H1 (cell line): ENCODE measurements around the gene CBR3. TPM values are rescaled to one million over a fixed set of nuclear protein-coding genes. Genes with fewer than 3 reads are reported as not detected.

Experiments
- CTCF ChIA-PET: fragments of 300-600 bp; sonication (Branson Sonifier 250); formaldehyde crosslinking; loops from one replicate; lab custom pipeline; 2021; ENCODE audit not compliant: partially characterized antibody; lab: Charles Lee
- POLR2A ChIA-PET: fragments of 300-600 bp; sonication (Branson Sonifier 250); formaldehyde crosslinking; loops from one replicate; lab custom pipeline; 2021; ENCODE audit warnings: inconsistent platforms; ENCODE audit not compliant: partially characterized antibody; lab: Charles Lee
- DNase-seq, 2 experiments: peaks; one replicate each; pipeline versions ENCODE4 v3.0.0 to v3.0.0-alpha.2; 2010 to 2022; ENCODE audit warnings: low spot score in 2 of 2, low read depth in 1 of 2, mixed read lengths in 1 of 2
- FAIRE-seq: peaks from 2 replicates; lab custom pipeline; 2011; peaks lifted over from hg19 to GRCh38; lab: Jason Lieb, UNC
- H2AFZ ChIP-seq: 2 replicates; pipeline ENCODE4 v1.8.1; 2012; ENCODE audit warnings: low read length, inconsistent platforms
- H2AK5ac ChIP-seq: 2 replicates; pipeline ENCODE4 v1.6.1; 2013; ENCODE audit warnings: low read depth, low read length
- H2BK120ac ChIP-seq: replicated peaks from 2 replicates; pipeline ENCODE3; 2013; ENCODE audit warnings: low read depth, low read length, inconsistent platforms
- H2BK12ac ChIP-seq: 2 replicates; pipeline ENCODE4 v1.6.1; 2013; ENCODE audit warnings: low read depth, low read length
- H2BK15ac ChIP-seq: 2 replicates; pipeline ENCODE4 v1.6.1; 2013; ENCODE audit warnings: low read length
- H2BK20ac ChIP-seq: 2 replicates; pipeline ENCODE4 v1.6.1; 2013; ENCODE audit warnings: low read length
- H2BK5ac ChIP-seq: 2 replicates; pipeline ENCODE4 v1.6.1; 2013; ENCODE audit warnings: low read depth, low read length
- H3K14ac ChIP-seq: 2 replicates; pipeline ENCODE4 v1.6.1; 2013; ENCODE audit warnings: inconsistent platforms; ENCODE audit not compliant: insufficient read length
- H3K18ac ChIP-seq: 2 replicates; pipeline ENCODE4 v1.6.1; 2013; ENCODE audit warnings: low read length; ENCODE audit errors: extremely low read depth
- H3K23ac ChIP-seq: 2 replicates; pipeline ENCODE4 v1.6.1; 2013; ENCODE audit warnings: inconsistent platforms; ENCODE audit not compliant: insufficient read length
- H3K23me2 ChIP-seq: 2 replicates; pipeline ENCODE4 v1.6.1; 2013; ENCODE audit warnings: low read depth, low read length
- H3K27ac ChIP-seq: 2 replicates; pipeline ENCODE4 v1.6.1; 2011; ENCODE audit warnings: low read depth, low read length, inconsistent platforms
- H3K27me3 ChIP-seq, 4 experiments: replicated peaks in 1 of 4; 1 replicate in 1 of 4; 2 replicates in 3 of 4; pipeline versions ENCODE4 v1.6.1 to v1.8.1; 2011 to 2013; ENCODE audit warnings: low read length in 3 of 4, mild to moderate bottlenecking in 3 of 4, inconsistent platforms in 2 of 4, mixed read lengths in 2 of 4, moderate library complexity in 1 of 4; ENCODE audit not compliant: control insufficient read depth in 3 of 4, insufficient read depth in 3 of 4; ENCODE audit errors: extremely low read depth in 1 of 4
- H3K36me3 ChIP-seq, 4 experiments: 2 replicates each; pipeline versions ENCODE4 v1.6.1 to v1.8.1; 2011 to 2013; ENCODE audit warnings: mild to moderate bottlenecking in 4 of 4, low read length in 3 of 4, moderate library complexity in 2 of 4, control low read depth in 1 of 4, inconsistent platforms in 1 of 4; ENCODE audit not compliant: insufficient read depth in 4 of 4, control insufficient read depth in 2 of 4
- H3K4ac ChIP-seq: replicated peaks from 2 replicates; pipeline ENCODE3; 2013; ENCODE audit warnings: low read length, low read depth, mixed read lengths, inconsistent platforms; ENCODE audit not compliant: insufficient read length
- H3K4me1 ChIP-seq, 4 experiments: replicated peaks in 1 of 4; 1 replicate in 1 of 4; 2 replicates in 3 of 4; pipeline versions ENCODE4 v1.6.1 to v1.8.1; 2011 to 2013; ENCODE audit warnings: low read length in 3 of 4, inconsistent platforms in 2 of 4, mixed read lengths in 1 of 4; ENCODE audit not compliant: insufficient read depth in 4 of 4, control insufficient read depth in 3 of 4
- H3K4me2 ChIP-seq, 2 experiments: 2 replicates each; pipeline versions ENCODE4 v1.6.1 to v1.8.1; 2011 to 2013; ENCODE audit warnings: low read depth in 2 of 2, low read length in 2 of 2, control low read depth in 1 of 2, inconsistent platforms in 1 of 2, mild to moderate bottlenecking in 1 of 2; ENCODE audit not compliant: insufficient read depth in 1 of 2
- H3K4me3 ChIP-seq, 4 experiments: fragments of 200-600, 300-600 bp in 1 of 4; sonication (generic), shearing (Covaris generic), sonication (Bioruptor Twin) in 1 of 4; 2 replicates each; pipeline versions ENCODE4 v1.5.1 to v1.8.1; 2011 to 2016; ENCODE audit warnings: low read length in 4 of 4, low read depth in 3 of 4, control low read depth in 2 of 4, inconsistent platforms in 2 of 4, mild to moderate bottlenecking in 2 of 4, mixed read lengths in 1 of 4, moderate library complexity in 1 of 4; ENCODE audit not compliant: insufficient read depth in 2 of 4; ENCODE audit errors: extremely low read depth in 1 of 4
- H3K56ac ChIP-seq: replicated peaks from 2 replicates; pipeline ENCODE3; 2013; ENCODE audit warnings: low read depth, mild to moderate bottlenecking, mixed read lengths, low read length, inconsistent platforms; ENCODE audit not compliant: insufficient read length
- H3K79me1 ChIP-seq: 2 replicates; pipeline ENCODE4 v1.6.1; 2013; ENCODE audit warnings: low read depth, low read length, control low read depth
- H3K79me2 ChIP-seq, 2 experiments: 2 replicates each; pipeline versions ENCODE4 v1.6.1 to v1.8.1; 2012 to 2013; ENCODE audit warnings: low read length in 2 of 2, mild to moderate bottlenecking in 2 of 2, inconsistent platforms in 1 of 2; ENCODE audit not compliant: insufficient read depth in 2 of 2, control insufficient read depth in 1 of 2
- H3K9ac ChIP-seq, 4 experiments: replicated peaks in 1 of 4; 1 replicate in 1 of 4; 2 replicates in 3 of 4; pipeline versions ENCODE4 v1.6.1 to v1.8.1; 2011 to 2013; ENCODE audit warnings: low read depth in 3 of 4, low read length in 3 of 4, control low read depth in 2 of 4, mild to moderate bottlenecking in 2 of 4, moderate library complexity in 2 of 4, inconsistent platforms in 1 of 4; ENCODE audit errors: extremely low read depth in 1 of 4
- H3K9me3 ChIP-seq, 2 experiments: 2 replicates each; pipeline versions ENCODE4 v1.6.1 to v1.8.1; 2012 to 2013; ENCODE audit warnings: mild to moderate bottlenecking in 2 of 2, moderate library complexity in 2 of 2, control low read depth in 1 of 2, inconsistent platforms in 1 of 2, low read depth in 1 of 2, low read length in 1 of 2, mixed read lengths in 1 of 2; ENCODE audit not compliant: insufficient read depth in 2 of 2
- H4K20me1 ChIP-seq, 2 experiments: replicated peaks in 1 of 2; 2 replicates each; pipeline versions ENCODE3 to v1.8.1; 2011 to 2013; ENCODE audit warnings: inconsistent platforms in 2 of 2, low read length in 2 of 2, mild to moderate bottlenecking in 1 of 2; ENCODE audit not compliant: insufficient read depth in 2 of 2, control insufficient read depth in 1 of 2
- H4K5ac ChIP-seq: 2 replicates; pipeline ENCODE4 v1.6.1; 2013; ENCODE audit warnings: low read length, low read depth, mixed read lengths, inconsistent platforms; ENCODE audit not compliant: insufficient read length
- H4K8ac ChIP-seq: 2 replicates; pipeline ENCODE4 v1.8.0; 2013; ENCODE audit warnings: mild to moderate bottlenecking, moderate library complexity, low read length, inconsistent platforms; ENCODE audit not compliant: insufficient read depth; ENCODE audit errors: extremely low read depth
- H4K91ac ChIP-seq: replicated peaks from 2 replicates; pipeline ENCODE3; 2013; ENCODE audit warnings: low read length, mixed read lengths, inconsistent platforms; ENCODE audit not compliant: insufficient read length
- CTBP2 ChIP-seq: IDR thresholded peaks from 2 replicates; pipeline ENCODE4 v1.7.0; 2011; ENCODE audit warnings: borderline replicate concordance, mild to moderate bottlenecking, moderate library complexity, mixed read lengths, low read length; ENCODE audit not compliant: insufficient read depth, insufficient read length
- EP300 ChIP-seq, 2 experiments: IDR thresholded peaks; 1 replicate in 1 of 2; 2 replicates in 1 of 2; pipeline ENCODE4 v1.6.1; 2011 to 2012; ENCODE audit warnings: low read depth in 2 of 2, low read length in 2 of 2, mild to moderate bottlenecking in 2 of 2, borderline replicate concordance in 1 of 2, inconsistent platforms in 1 of 2, moderate library complexity in 1 of 2
- GABPA ChIP-seq: IDR thresholded peaks from 2 replicates; pipeline ENCODE4 v1.6.1; 2011; ENCODE audit warnings: mild to moderate bottlenecking, low read length, moderate library complexity, borderline replicate concordance; ENCODE audit not compliant: insufficient read depth
- KDM4A ChIP-seq: IDR thresholded peaks from one replicate; pipeline ENCODE4 v1.7.1; 2012; ENCODE audit warnings: low read depth, mild to moderate bottlenecking, moderate library complexity, low read length, inconsistent platforms; ENCODE audit not compliant: severe bottlenecking
- MAFK ChIP-seq: IDR thresholded peaks from 2 replicates; pipeline ENCODE4 v1.6.1; 2012; ENCODE audit warnings: low read depth, mild to moderate bottlenecking, improper control_type of control experiment, low read length
- POU5F1 ChIP-seq: IDR thresholded peaks from 2 replicates; pipeline ENCODE4 v1.6.1; 2011; ENCODE audit warnings: low read depth, mild to moderate bottlenecking, low read length, moderate library complexity
- RAD21 ChIP-seq, 2 experiments: IDR thresholded peaks in 1 of 2; conservative IDR thresholded peaks in 1 of 2; 2 replicates each; pipeline ENCODE4 v1.6.1; 2011; ENCODE audit warnings: low read depth in 2 of 2, low read length in 2 of 2, improper control_type of control experiment in 1 of 2, inconsistent platforms in 1 of 2, mild to moderate bottlenecking in 1 of 2, moderate library complexity in 1 of 2
- SP1 ChIP-seq: IDR thresholded peaks from 2 replicates; pipeline ENCODE4 v1.6.1; 2011; ENCODE audit warnings: low read depth, low read length
- TAF7 ChIP-seq: optimal IDR thresholded peaks from 2 replicates; pipeline ENCODE3; 2011; ENCODE audit warnings: low read depth, mild to moderate bottlenecking, inconsistent platforms, low read length, moderate library complexity, borderline replicate concordance
- ZNF274 ChIP-seq: IDR thresholded peaks from 2 replicates; pipeline ENCODE4 v1.7.0; 2012; ENCODE audit warnings: low read length, borderline replicate concordance; ENCODE audit errors: extremely low read depth
- WGBS, 2 experiments: shearing (Covaris generic) in 1 of 2; methylation state at CpG; one replicate each; pipeline versions ENCODE4 v1.1.6 to v1.1.7; 2013 to 2015; ENCODE audit warnings: low lambda C conversion rate in 2 of 2, mixed read lengths in 2 of 2, inconsistent platforms in 1 of 2, low coverage in 1 of 2, missing lambda C conversion rate in 1 of 2; ENCODE audit not compliant: insufficient replicate concordance in 2 of 2, insufficient coverage in 1 of 2, insufficient read length in 1 of 2; ENCODE audit errors: extremely low coverage in 1 of 2, missing lambda C conversion rate in 1 of 2; 5-methylcytosine and 5-hydroxymethylcytosine counted together
- polyA plus RNA-seq, 7 experiments: library from polyadenylated mRNA; depleted of rRNA in 3 of 7; stranded (reverse) in 5 of 7; unstranded in 2 of 7; fragments of >200 nt in 5 of 7; fragments of 200-250 nt in 2 of 7; gene quantifications; 1 replicate in 5 of 7; 2 replicates in 1 of 7; 4 replicates in 1 of 7; pipeline versions ENCODE4 v1.2.1 to v1.2.3, GENCODE V29; 2011 to 2013; ENCODE audit warnings: missing spikeins in 2 of 7, mixed read lengths in 2 of 7
- total RNA-seq: library from RNA; stranded (reverse); fragmentation: NEBNext Ultra II Directional; extraction: Animal tissue kit (Norgen Biotek cat#: 25700); gene quantifications from 2 replicates; pipeline ENCODE4 v1.2.1, GENCODE V29; 2021
- TF ChIP-seq, protein P1 (sequence below): IDR thresholded peaks from 2 replicates; pipeline ENCODE4 v1.6.1; 2011; ENCODE audit warnings: low read length, improper control_type of control experiment

CBR3 gene
- total and polyA plus RNA-seq, 2 of the 8 experiments (the other 6 are each of a cell fraction or from before 2014, with no cell fraction given): 1.2 to 4.3 TPM

DNA sequence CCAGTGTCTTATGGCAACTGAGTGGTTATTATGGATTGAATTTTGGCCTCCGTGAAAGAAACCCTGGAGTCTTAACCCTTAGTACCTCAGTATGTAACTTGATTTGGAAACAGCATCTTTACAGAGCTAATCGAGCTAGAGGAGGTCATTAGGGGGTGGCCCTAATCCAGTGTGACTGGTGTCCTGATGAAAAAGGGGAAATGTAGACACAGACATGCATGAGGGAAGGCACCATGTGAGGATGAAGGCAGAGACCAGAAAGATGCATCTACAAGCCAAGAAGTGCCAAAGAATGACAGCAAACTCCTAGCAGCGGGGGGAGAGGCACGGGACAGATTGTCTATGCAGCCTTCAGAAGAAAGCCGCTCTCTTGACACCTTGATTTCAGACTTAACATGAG, 36.5 kb downstream of the CBR3 start:
- Histone ChIP-seq H3K56ac (no peak overlapping the region), H2BK12ac (no peak overlapping the region), H4K8ac (no peak overlapping the region), H3K4ac (no peak overlapping the region), H3K18ac (no peak overlapping the region), H4K91ac (no peak overlapping the region), H3K14ac (no peak overlapping the region), H4K20me1 (no peaks in the 10 kb centered on the region), H3K79me2 (no peaks in the 10 kb centered on the region), H2BK15ac (no peak overlapping the region), H2BK5ac (no peak overlapping the region), H3K4me1 (no peaks in the 10 kb centered on the region), H3K9ac (no peak overlapping the region), H3K9me3 (no peaks in the 10 kb centered on the region; a peak in 1 of 4 replicates), H3K23ac (no peak overlapping the region), H3K36me3 (0 out of 8 replicates have a peak, but pooled peaks cover 0 to 2% (median 0%) of the 10 kb centered on the region in 4 experiments), H3K27me3 (no peaks in the 10 kb centered on the region), H3K23me2 (no peaks in the 10 kb centered on the region), H3K4me3 (no peak overlapping the region), H3K79me1 (no peaks in the 10 kb centered on the region; the same call in 1 of the 2 replicates), H3K27ac (no peak overlapping the region), H2BK20ac (no peak overlapping the region), H2BK120ac (no peak overlapping the region), H2AK5ac (no peak overlapping the region), H4K5ac (no peak overlapping the region), H2AFZ (no peak overlapping the region), H3K4me2 (no peak overlapping the region)
- ChIA-PET POLR2A (no interaction called here), CTCF (interaction anchor here (1.1 to 3.4 kb wide), 5 partner anchors 11 to 75 kb away, joined by 4 to 11 read pairs (median 7); no protein-coding TSS in a partner anchor)
- FAIRE-seq (no peak), DNase-seq (no peak)
- 88% methylated on average over 5 of the region's 5 CpGs; no CpG with 5 or more reads in 1 of the 2 experiments for WGBS, 2 experiments
- TF ChIP-seq ZNF274 (no peak), TAF7 (no peak), EP300 (IDR thresholded peaks at IDR 0.05; ENCODE audit: borderline replicate concordance in 1 of 2, low read depth in 2 of 2, low read length in 2 of 2) (no peak), CTBP2 (no peak), POU5F1 (no peak), GABPA (no peak), KDM4A (no peak), MAFK (no peak), SP1 (no peak), RAD21 (IDR thresholded peaks at IDR 0.05 in 1 of 2, conservative IDR thresholded peaks at IDR 0.05 in 1 of 2; ENCODE audit: low read depth in 2 of 2, low read length in 2 of 2) (no peak)
- TF ChIP-seq, protein P1, sequence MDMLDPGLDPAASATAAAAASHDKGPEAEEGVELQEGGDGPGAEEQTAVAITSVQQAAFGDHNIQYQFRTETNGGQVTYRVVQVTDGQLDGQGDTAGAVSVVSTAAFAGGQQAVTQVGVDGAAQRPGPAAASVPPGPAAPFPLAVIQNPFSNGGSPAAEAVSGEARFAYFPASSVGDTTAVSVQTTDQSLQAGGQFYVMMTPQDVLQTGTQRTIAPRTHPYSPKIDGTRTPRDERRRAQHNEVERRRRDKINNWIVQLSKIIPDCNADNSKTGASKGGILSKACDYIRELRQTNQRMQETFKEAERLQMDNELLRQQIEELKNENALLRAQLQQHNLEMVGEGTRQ: no peak
